ENCODE results near the gene PPM1D.
A peak's percentile ranks its signal among the peaks of the same experiment; 100 is the strongest.

Gene PPM1D

DNA sequence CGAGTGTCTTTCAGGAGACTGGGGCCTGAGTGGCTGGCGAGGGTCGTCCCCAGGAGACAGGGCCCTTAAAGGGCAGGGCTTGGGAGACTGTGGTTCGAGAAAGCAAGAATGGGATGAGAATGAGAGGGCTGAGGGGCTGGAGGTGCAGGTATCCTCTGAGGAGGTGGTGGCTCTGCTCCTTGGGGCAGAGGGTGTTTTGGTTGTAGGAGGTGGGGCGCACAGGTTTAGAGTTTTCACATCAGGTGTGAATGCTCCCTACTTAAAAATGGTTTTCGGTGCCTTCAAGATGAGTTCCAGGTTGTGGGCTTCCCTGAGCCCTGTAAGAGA lies 78.1 kb downstream of the PPM1D start:
- TF ChIP-seq EZH2phosphoT487 (conservative IDR thresholded peaks at IDR 0.05; ENCODE audit: low read length), result no peak
- TF ChIP-seq, protein P1, sequence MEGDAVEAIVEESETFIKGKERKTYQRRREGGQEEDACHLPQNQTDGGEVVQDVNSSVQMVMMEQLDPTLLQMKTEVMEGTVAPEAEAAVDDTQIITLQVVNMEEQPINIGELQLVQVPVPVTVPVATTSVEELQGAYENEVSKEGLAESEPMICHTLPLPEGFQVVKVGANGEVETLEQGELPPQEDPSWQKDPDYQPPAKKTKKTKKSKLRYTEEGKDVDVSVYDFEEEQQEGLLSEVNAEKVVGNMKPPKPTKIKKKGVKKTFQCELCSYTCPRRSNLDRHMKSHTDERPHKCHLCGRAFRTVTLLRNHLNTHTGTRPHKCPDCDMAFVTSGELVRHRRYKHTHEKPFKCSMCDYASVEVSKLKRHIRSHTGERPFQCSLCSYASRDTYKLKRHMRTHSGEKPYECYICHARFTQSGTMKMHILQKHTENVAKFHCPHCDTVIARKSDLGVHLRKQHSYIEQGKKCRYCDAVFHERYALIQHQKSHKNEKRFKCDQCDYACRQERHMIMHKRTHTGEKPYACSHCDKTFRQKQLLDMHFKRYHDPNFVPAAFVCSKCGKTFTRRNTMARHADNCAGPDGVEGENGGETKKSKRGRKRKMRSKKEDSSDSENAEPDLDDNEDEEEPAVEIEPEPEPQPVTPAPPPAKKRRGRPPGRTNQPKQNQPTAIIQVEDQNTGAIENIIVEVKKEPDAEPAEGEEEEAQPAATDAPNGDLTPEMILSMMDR (IDR thresholded peaks at IDR 0.05; ENCODE audit: insufficient read depth, low read length, poor library complexity, severe bottlenecking), result no peak
- no peaks in the 10 kb centered on the region for H3K79me2 ChIP-seq (ENCODE audit: insufficient read depth, low read length)
- no peaks in the 10 kb centered on the region for H3F3A ChIP-seq (ENCODE audit: insufficient read depth)
- no peaks in the 10 kb centered on the region for H3K27me3 ChIP-seq (ENCODE audit: low read length)
- H3K9me2 ChIP-seq (replicated peaks; ENCODE audit: insufficient read depth, low read length), result no peaks in the 10 kb centered on the region
- no peaks in the 10 kb centered on the region for H3K36me3 ChIP-seq (ENCODE audit: low read length)
- H4K20me1 ChIP-seq (ENCODE audit: low read depth, low read length), result no peaks in the 10 kb centered on the region
- H2AFZ ChIP-seq (ENCODE audit: low read depth, low read length, severe bottlenecking), result peak overlapping the region; percentile 66
- H3K9me3 ChIP-seq (ENCODE audit: insufficient read depth, low read length), result 0 out of 2 replicates have a peak, but pooled peaks cover 4% of the 10 kb centered on the region
- H3K4me2 ChIP-seq (ENCODE audit: low read depth, low read length, poor library complexity, severe bottlenecking), result peak overlapping the region; percentile 78
- peak overlapping the region; percentile 73 for H3K4me3 ChIP-seq (ENCODE audit: insufficient read depth, low read length, poor library complexity, severe bottlenecking)
- no peak overlapping the region for H3K27ac ChIP-seq (ENCODE audit: low read depth, low read length)
- peak overlapping the region; percentile 77 for H3K9ac ChIP-seq (ENCODE audit: low read length)

DNA sequence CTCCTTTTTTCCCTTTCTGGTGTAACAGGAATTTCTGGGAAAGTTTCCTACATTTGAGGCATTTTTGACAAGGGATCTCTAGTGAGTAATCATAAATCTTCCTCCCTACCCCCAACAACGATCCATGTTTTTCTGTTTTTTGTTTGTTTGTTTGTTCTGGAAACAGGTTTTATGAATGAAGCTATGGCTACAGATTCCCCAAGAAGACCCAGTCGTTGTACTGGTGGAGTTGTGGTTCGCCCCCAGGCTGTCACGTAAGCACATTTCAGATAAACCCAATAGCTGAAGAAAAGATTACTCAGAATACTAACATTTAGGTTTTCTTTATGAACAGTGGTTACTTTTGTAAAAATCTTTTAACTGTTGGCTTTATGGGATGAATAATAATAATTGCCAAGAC lies 79.3 kb downstream of the PPM1D start:
- no peaks in the 10 kb centered on the region for H3K27me3 ChIP-seq (ENCODE audit: low read length)
- H3K79me2 ChIP-seq (ENCODE audit: insufficient read depth, low read length), result no peaks in the 10 kb centered on the region
- no peaks in the 10 kb centered on the region for H4K20me1 ChIP-seq (ENCODE audit: low read depth, low read length)
- no peak overlapping the region for H3K4me2 ChIP-seq (ENCODE audit: low read depth, low read length, poor library complexity, severe bottlenecking)
- H3K36me3 ChIP-seq (ENCODE audit: low read length), result no peaks in the 10 kb centered on the region
- H3K9ac ChIP-seq (ENCODE audit: low read length), result no peak overlapping the region
- no peak for TF ChIP-seq EZH2phosphoT487 (conservative IDR thresholded peaks at IDR 0.05; ENCODE audit: low read length)
- TF ChIP-seq, protein P1 (IDR thresholded peaks at IDR 0.05; ENCODE audit: insufficient read depth, low read length, poor library complexity, severe bottlenecking), result no peak
- no peaks in the 10 kb centered on the region for H3K9me2 ChIP-seq (replicated peaks; ENCODE audit: insufficient read depth, low read length)
- no peaks in the 10 kb centered on the region for H3F3A ChIP-seq (ENCODE audit: insufficient read depth)
- H2AFZ ChIP-seq (ENCODE audit: low read depth, low read length, severe bottlenecking), result no peak overlapping the region
- H3K9me3 ChIP-seq (ENCODE audit: insufficient read depth, low read length), result 0 out of 2 replicates have a peak, but pooled peaks cover 4% of the 10 kb centered on the region
- no peak overlapping the region for H3K27ac ChIP-seq (ENCODE audit: low read depth, low read length)
- H3K4me3 ChIP-seq (ENCODE audit: insufficient read depth, low read length, poor library complexity, severe bottlenecking), result no peak overlapping the region

DNA sequence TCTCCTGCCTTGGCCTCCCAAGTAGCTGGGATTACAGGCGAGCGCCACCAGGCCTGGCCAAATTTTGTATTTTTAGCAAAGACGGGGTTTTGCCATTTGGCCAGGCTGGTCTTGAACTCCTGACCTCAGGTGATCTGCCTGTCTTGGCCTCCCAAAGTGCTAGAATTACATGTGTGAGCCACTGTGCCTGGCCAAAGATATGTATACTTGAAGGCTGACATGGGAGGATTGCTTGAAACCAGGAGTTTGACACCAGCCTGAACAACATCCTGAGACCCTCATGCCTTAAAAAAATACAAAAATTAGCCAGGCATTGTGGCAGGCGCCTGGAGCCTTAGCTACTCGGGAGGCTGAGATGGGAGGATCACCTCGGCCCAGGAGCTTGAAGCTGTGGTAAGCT lies 80.8 kb downstream of the PPM1D start:
- Histone ChIP-seq H3K36me3 (ENCODE audit: low read length) (no peaks in the 10 kb centered on the region), H3F3A (ENCODE audit: insufficient read depth) (no peaks in the 10 kb centered on the region), H4K20me1 (ENCODE audit: low read depth, low read length) (no peaks in the 10 kb centered on the region), H2AFZ (ENCODE audit: low read depth, low read length, severe bottlenecking) (no peak overlapping the region), H3K27ac (ENCODE audit: low read depth, low read length) (no peak overlapping the region), H3K4me3 (ENCODE audit: insufficient read depth, low read length, poor library complexity, severe bottlenecking) (no peak overlapping the region), H3K9ac (ENCODE audit: low read length) (no peak overlapping the region), H3K27me3 (ENCODE audit: low read length) (no peaks in the 10 kb centered on the region), H3K9me3 (ENCODE audit: insufficient read depth, low read length) (no peaks in the 10 kb centered on the region), H3K4me2 (ENCODE audit: low read depth, low read length, poor library complexity, severe bottlenecking) (no peak overlapping the region), H3K79me2 (ENCODE audit: insufficient read depth, low read length) (no peaks in the 10 kb centered on the region), H3K9me2 (replicated peaks; ENCODE audit: insufficient read depth, low read length) (no peaks in the 10 kb centered on the region)
- no peak for TF ChIP-seq EZH2phosphoT487 (conservative IDR thresholded peaks at IDR 0.05; ENCODE audit: low read length)
- TF ChIP-seq, protein P1 (IDR thresholded peaks at IDR 0.05; ENCODE audit: insufficient read depth, low read length, poor library complexity, severe bottlenecking), result no peak
